DND-41 (cell line): ENCODE data around the gene SOS1.

Experiments
- ATAC-seq: fragments of 200-7000 bp; cut with Tn5 transposase; 3 replicates; pipeline ENCODE4 v1.9.1; 2021; ENCODE audit warnings: low read depth; ENCODE audit not compliant: insufficient read depth
- DNase-seq: peaks from one replicate; pipeline ENCODE4 v3.0.0-alpha.2; 2020
- H2AFZ ChIP-seq: 2 replicates; pipeline ENCODE4 v1.6.0; 2012; ENCODE audit warnings: low read depth, low read length
- H3K27ac ChIP-seq: 2 replicates; pipeline ENCODE4 v1.5.1; 2012; ENCODE audit warnings: low read length, inconsistent platforms
- H3K27me3 ChIP-seq: fragments of 200-600 bp; sonication (generic); 2 replicates; pipeline ENCODE4 v1.6.0; 2012; ENCODE audit warnings: low read length, mild to moderate bottlenecking, inconsistent platforms; ENCODE audit not compliant: insufficient read depth, poor library complexity
- H3K36me3 ChIP-seq: 2 replicates; pipeline ENCODE4 v1.5.1; 2012; ENCODE audit warnings: low read length, inconsistent platforms; ENCODE audit not compliant: insufficient read depth
- H3K4me1 ChIP-seq: 2 replicates; pipeline ENCODE4 v1.5.1; 2012; ENCODE audit warnings: mild to moderate bottlenecking, low read length; ENCODE audit not compliant: insufficient read depth
- H3K4me2 ChIP-seq: 2 replicates; pipeline ENCODE4 v1.6.0; 2012; ENCODE audit warnings: mild to moderate bottlenecking, moderate library complexity, low read length, inconsistent platforms; ENCODE audit not compliant: insufficient read depth
- H3K4me3 ChIP-seq, 2 experiments: fragments of 200-600 bp in 1 of 2; shearing (Covaris generic) in 1 of 2; 2 replicates each; pipeline ENCODE4 v1.5.1; 2012 to 2016; ENCODE audit warnings: inconsistent platforms in 2 of 2, low read length in 2 of 2, mild to moderate bottlenecking in 2 of 2, low read depth in 1 of 2, moderate library complexity in 1 of 2
- H3K79me2 ChIP-seq: 2 replicates; pipeline ENCODE4 v1.6.0; 2012; ENCODE audit warnings: low read length, inconsistent platforms; ENCODE audit not compliant: insufficient read depth
- H3K9ac ChIP-seq: 2 replicates; pipeline ENCODE4 v1.6.0; 2012; ENCODE audit warnings: low read depth, mild to moderate bottlenecking, inconsistent platforms, low read length, moderate library complexity
- H3K9me3 ChIP-seq: 2 replicates; pipeline ENCODE4 v1.5.1; 2012; ENCODE audit warnings: low read length, moderate library complexity, mild to moderate bottlenecking, inconsistent platforms; ENCODE audit not compliant: insufficient read depth, severe bottlenecking
- H4K20me1 ChIP-seq: 2 replicates; pipeline ENCODE4 v1.6.0; 2012; ENCODE audit warnings: low read length; ENCODE audit not compliant: insufficient read depth
- EZH2 ChIP-seq: IDR thresholded peaks from 3 replicates; pipeline ENCODE4 v1.6.1; 2012; ENCODE audit warnings: borderline replicate concordance, low read depth, mild to moderate bottlenecking, moderate library complexity, low read length, inconsistent platforms; ENCODE audit not compliant: severe bottlenecking
- TF ChIP-seq, protein P1 (sequence below): IDR thresholded peaks from 2 replicates; pipeline ENCODE4 v1.5.1; 2012; ENCODE audit warnings: borderline replicate concordance, low read length, moderate library complexity, mild to moderate bottlenecking; ENCODE audit not compliant: poor library complexity, severe bottlenecking; ENCODE audit errors: extremely low read depth

The SOS1 gene

GRCh38 chr2:38981003-38981669 is 139.7 kb downstream of the SOS1 start:
- Histone ChIP-seq H3K27ac (no peak overlapping the region), H3K4me3 (no peak overlapping the region), H3K79me2 (no peaks in the 10 kb centered on the region), H3K9me3 (no peaks in the 10 kb centered on the region), H3K4me1 (no peaks in the 10 kb centered on the region), H2AFZ (no peak overlapping the region), H3K27me3 (no peaks in the 10 kb centered on the region), H4K20me1 (no peaks in the 10 kb centered on the region), H3K4me2 (no peak overlapping the region), H3K9ac (no peak overlapping the region), H3K36me3 (peaks cover 15% of the 10 kb centered on the region)
- no peak for TF ChIP-seq EZH2
- TF ChIP-seq, protein P1, sequence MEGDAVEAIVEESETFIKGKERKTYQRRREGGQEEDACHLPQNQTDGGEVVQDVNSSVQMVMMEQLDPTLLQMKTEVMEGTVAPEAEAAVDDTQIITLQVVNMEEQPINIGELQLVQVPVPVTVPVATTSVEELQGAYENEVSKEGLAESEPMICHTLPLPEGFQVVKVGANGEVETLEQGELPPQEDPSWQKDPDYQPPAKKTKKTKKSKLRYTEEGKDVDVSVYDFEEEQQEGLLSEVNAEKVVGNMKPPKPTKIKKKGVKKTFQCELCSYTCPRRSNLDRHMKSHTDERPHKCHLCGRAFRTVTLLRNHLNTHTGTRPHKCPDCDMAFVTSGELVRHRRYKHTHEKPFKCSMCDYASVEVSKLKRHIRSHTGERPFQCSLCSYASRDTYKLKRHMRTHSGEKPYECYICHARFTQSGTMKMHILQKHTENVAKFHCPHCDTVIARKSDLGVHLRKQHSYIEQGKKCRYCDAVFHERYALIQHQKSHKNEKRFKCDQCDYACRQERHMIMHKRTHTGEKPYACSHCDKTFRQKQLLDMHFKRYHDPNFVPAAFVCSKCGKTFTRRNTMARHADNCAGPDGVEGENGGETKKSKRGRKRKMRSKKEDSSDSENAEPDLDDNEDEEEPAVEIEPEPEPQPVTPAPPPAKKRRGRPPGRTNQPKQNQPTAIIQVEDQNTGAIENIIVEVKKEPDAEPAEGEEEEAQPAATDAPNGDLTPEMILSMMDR: no peak
- ATAC-seq: no peak
- DNase-seq: no peak

DNA sequence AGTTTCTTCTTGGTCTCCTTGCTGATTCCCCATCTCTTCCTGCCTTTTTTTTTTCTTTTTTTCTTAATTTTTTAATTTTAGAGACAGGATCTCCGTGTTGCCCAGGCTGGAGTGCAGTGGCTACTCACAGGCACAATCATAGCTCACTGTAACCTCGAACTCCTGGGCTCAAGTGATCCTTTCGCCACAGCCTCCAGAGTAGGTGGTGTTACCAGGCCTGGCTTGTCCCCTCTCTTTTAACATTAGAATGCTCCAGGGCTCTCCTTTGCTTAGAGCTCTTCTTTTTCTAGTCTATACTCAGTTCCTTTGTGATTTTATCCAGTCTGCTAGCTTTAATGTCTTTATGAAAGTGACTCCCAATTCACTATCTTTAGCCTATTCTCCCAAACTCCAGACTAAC is 141.9 kb downstream of the SOS1 start:
- no peak for DNase-seq
- peaks cover 1% of the 10 kb centered on the region; the same call in 1 of the 2 replicates for H3K36me3 ChIP-seq

GRCh38 chr2:38978296-38978903 is 142.5 kb downstream of the SOS1 start:
- Histone ChIP-seq H3K27ac (no peak overlapping the region), H3K36me3 (no peaks in the 10 kb centered on the region), H2AFZ (no peak overlapping the region), H3K4me3 (no peak overlapping the region), H3K79me2 (no peaks in the 10 kb centered on the region), H4K20me1 (no peaks in the 10 kb centered on the region), H3K4me1 (no peaks in the 10 kb centered on the region), H3K27me3 (no peaks in the 10 kb centered on the region), H3K9me3 (no peaks in the 10 kb centered on the region), H3K4me2 (no peak overlapping the region), H3K9ac (no peak overlapping the region)
- ATAC-seq (no peak), DNase-seq (no peak)
- TF ChIP-seq, protein P1: no peak
- TF ChIP-seq EZH2: no peak

More for the DNA sequence above, 141.9 kb downstream of the SOS1 start:
- Histone ChIP-seq H3K4me1 (no peaks in the 10 kb centered on the region), H3K4me3 (no peak overlapping the region), H3K4me2 (no peak overlapping the region), H4K20me1 (no peaks in the 10 kb centered on the region), H3K27ac (no peak overlapping the region), H3K27me3 (no peaks in the 10 kb centered on the region), H2AFZ (no peak overlapping the region), H3K9ac (no peak overlapping the region), H3K9me3 (no peaks in the 10 kb centered on the region), H3K79me2 (no peaks in the 10 kb centered on the region)
- TF ChIP-seq, protein P1: no peak
- no peak for TF ChIP-seq EZH2
- ATAC-seq: no peak
